Measurements from ENCODE around the gene PRSS50.

The PRSS50 gene

GRCh38 chr3:46724424-46724823 is 6.8 kb upstream of the PRSS50 start:
- DNase-seq = no peak

GRCh38 chr3:46722443-46722842 is 4.8 kb upstream of the PRSS50 start:
- no peak for DNase-seq

GRCh38 chr3:46721009-46721408 is 3.3 kb upstream of the PRSS50 start:
- DNase-seq = no peak

- no peak for DNase-seq
Measured at GRCh38 chr3:46719735-46720271, 2.1 kb upstream of the PRSS50 start.

GRCh38 chr3:46719044-46719565 is 1.4 kb upstream of the PRSS50 start:
- DNase-seq = no peak

GRCh38 chr3:46716461-46717441 is 918 bp downstream of the PRSS50 start:
- no peak for DNase-seq

- DNase-seq = no peak
Measured at GRCh38 chr3:46715507-46716175, 2.0 kb downstream of the PRSS50 start.

GRCh38 chr3:46714728-46715506 is 2.8 kb downstream of the PRSS50 start:
- no peak for DNase-seq

- DNase-seq = no peak
Measured at GRCh38 chr3:46713898-46714552, 3.6 kb downstream of the PRSS50 start.

GRCh38 chr3:46713050-46713897 is 4.4 kb downstream of the PRSS50 start:
- no peak for DNase-seq

GRCh38 chr3:46712191-46713049 is 5.2 kb downstream of the PRSS50 start:
- DNase-seq = no peak

- DNase-seq = no peak
Measured at GRCh38 chr3:46711760-46712159, 5.9 kb downstream of the PRSS50 start.

- no peak for DNase-seq
Measured at GRCh38 chr3:46711305-46711704, 6.4 kb downstream of the PRSS50 start.

GRCh38 chr3:46710671-46711295 is 6.9 kb downstream of the PRSS50 start:
- no peak for DNase-seq

- DNase-seq = no peak
Measured at GRCh38 chr3:46710229-46710628, 7.4 kb downstream of the PRSS50 start.

- no peak for DNase-seq
Measured at GRCh38 chr3:46709721-46710120, 7.9 kb downstream of the PRSS50 start.

- DNase-seq = no peak
Measured at GRCh38 chr3:46709157-46709654, 8.5 kb downstream of the PRSS50 start.

GRCh38 chr3:46708401-46709156 is 9.1 kb downstream of the PRSS50 start:
- no peak for DNase-seq

- DNase-seq = no peak
Measured at GRCh38 chr3:46707601-46708011, 10.1 kb downstream of the PRSS50 start.
